Measurements from ENCODE around the gene FCER1A. TPM values are rescaled to one million over a fixed set of nuclear protein-coding genes. Genes with fewer than 3 reads are reported as not detected.

FCER1A gene
- total and polyA plus RNA-seq, 4 donors = 0.05 to 6.3 (median 0.92) TPM; not detected in 1

DNA sequence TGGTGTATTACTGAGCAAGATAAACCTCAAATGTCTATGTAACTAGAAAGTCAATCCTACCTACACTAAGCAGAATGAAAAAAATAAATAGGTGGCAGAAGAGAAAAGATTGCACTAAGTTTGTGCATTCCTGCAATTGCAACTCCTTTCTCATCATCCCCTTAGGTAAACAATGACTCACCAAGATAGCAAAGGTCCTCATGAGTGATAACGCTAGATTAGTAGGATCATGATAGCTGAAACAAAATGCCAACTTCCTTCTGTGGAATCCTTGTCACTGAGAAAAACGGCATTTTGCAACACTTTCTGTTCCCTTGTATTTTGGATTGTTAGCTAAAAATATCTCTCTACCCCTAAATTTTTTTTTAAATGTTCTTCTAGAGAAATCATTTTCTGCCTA lies 20.0 kb upstream of the FCER1A start:
- DNase-seq (no peak), ATAC-seq (ENCODE audit: insufficient read depth, low FRiP score) (no peak)
- Histone ChIP-seq H3K9me3 (ENCODE audit: control insufficient read depth in 4 of 4, insufficient read depth in 3 of 4, low read length in 3 of 4) (no peaks in the 10 kb centered on the region), H3K4me1 (ENCODE audit: control insufficient read depth in 5 of 5, insufficient read depth in 5 of 5, low read length in 5 of 5) (no peaks in the 10 kb centered on the region), H3K36me3 (ENCODE audit: control insufficient read depth in 4 of 4, insufficient read depth in 4 of 4, low read length in 4 of 4) (no peaks in the 10 kb centered on the region), H3K27me3 (ENCODE audit: control insufficient read depth in 3 of 3, insufficient read depth in 3 of 3, low read length in 2 of 3) (peaks cover 0 to 3% (median 0%) of the 10 kb centered on the region in 3 donors), H3K9ac (ENCODE audit: insufficient read depth in 1 of 2, low read length in 2 of 2) (no peak overlapping the region), H3K27ac (ENCODE audit: low read depth in 1 of 2, low read length in 1 of 2) (no peak overlapping the region), H3K4me3 (no peak overlapping the region)
- TF ChIP-seq, protein P1, sequence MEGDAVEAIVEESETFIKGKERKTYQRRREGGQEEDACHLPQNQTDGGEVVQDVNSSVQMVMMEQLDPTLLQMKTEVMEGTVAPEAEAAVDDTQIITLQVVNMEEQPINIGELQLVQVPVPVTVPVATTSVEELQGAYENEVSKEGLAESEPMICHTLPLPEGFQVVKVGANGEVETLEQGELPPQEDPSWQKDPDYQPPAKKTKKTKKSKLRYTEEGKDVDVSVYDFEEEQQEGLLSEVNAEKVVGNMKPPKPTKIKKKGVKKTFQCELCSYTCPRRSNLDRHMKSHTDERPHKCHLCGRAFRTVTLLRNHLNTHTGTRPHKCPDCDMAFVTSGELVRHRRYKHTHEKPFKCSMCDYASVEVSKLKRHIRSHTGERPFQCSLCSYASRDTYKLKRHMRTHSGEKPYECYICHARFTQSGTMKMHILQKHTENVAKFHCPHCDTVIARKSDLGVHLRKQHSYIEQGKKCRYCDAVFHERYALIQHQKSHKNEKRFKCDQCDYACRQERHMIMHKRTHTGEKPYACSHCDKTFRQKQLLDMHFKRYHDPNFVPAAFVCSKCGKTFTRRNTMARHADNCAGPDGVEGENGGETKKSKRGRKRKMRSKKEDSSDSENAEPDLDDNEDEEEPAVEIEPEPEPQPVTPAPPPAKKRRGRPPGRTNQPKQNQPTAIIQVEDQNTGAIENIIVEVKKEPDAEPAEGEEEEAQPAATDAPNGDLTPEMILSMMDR (IDR thresholded peaks at IDR 0.05; ENCODE audit: control extremely low read depth, extremely low read depth) = no peak
- 9 to 20% methylated on average over 2 of the region's 2 CpGs for WGBS, 2 donors

DNA sequence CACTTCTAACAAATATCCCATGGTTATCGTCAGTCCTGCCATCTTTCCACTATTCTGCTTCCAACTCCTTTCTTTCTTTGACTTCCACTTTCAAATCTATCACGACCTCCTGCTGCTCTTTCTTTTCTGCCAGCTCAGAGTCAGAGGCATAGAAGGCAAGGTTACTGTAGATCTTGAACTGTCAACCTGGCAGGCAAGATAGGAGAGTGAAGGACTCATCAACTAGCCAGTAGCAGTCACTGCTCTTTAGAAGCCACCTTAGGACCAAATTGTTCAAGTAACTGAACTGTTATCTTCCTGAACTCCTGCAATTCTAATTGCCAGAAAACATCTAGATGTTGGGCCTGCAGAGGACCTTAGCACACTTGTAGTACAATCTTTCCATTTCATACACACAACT lies 13.1 kb upstream of the FCER1A start:
- Histone ChIP-seq H3K9me3 (ENCODE audit: control insufficient read depth in 4 of 4, insufficient read depth in 3 of 4, low read length in 3 of 4) (no peaks in the 10 kb centered on the region), H3K27ac (ENCODE audit: low read depth in 1 of 2, low read length in 1 of 2) (no peak overlapping the region), H3K27me3 (ENCODE audit: control insufficient read depth in 3 of 3, insufficient read depth in 3 of 3, low read length in 2 of 3) (no peaks in the 10 kb centered on the region), H3K4me3 (no peak overlapping the region), H3K9ac (ENCODE audit: insufficient read depth in 1 of 2, low read length in 2 of 2) (no peak overlapping the region), H3K36me3 (ENCODE audit: control insufficient read depth in 4 of 4, insufficient read depth in 4 of 4, low read length in 4 of 4) (no peaks in the 10 kb centered on the region), H3K4me1 (ENCODE audit: control insufficient read depth in 5 of 5, insufficient read depth in 5 of 5, low read length in 5 of 5) (no peaks in the 10 kb centered on the region)
- ATAC-seq (ENCODE audit: insufficient read depth, low FRiP score) = no peak
- WGBS, 2 donors = 76 to 84% methylated on average over 2 of the region's 2 CpGs
- no peak for DNase-seq
- TF ChIP-seq, protein P1 (IDR thresholded peaks at IDR 0.05; ENCODE audit: control extremely low read depth, extremely low read depth) = no peak

DNA sequence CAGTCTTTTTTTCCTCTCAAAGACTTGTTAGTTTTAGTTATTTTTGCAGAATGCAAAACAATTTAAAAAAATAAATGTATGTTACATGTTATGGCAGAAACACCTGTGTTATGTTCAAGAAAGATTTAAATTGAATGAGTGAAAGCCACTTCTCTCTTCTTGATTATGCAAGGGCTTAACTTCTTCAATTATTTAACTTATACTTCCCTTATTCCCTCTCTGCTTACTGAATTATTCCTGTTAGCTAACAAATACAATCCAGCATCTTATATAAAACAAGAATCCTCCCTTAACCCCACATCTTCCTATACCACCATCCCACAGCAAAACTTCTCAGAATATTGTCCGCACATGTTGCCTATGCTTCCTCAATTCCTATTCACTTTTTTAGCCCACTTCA lies 10.7 kb upstream of the FCER1A start:
- H3K27me3 ChIP-seq (ENCODE audit: control insufficient read depth in 3 of 3, insufficient read depth in 3 of 3, low read length in 2 of 3) = no peaks in the 10 kb centered on the region
- TF ChIP-seq, protein P1 (IDR thresholded peaks at IDR 0.05; ENCODE audit: control extremely low read depth, extremely low read depth) = no peak
- ATAC-seq (ENCODE audit: insufficient read depth, low FRiP score) = no peak

DNA sequence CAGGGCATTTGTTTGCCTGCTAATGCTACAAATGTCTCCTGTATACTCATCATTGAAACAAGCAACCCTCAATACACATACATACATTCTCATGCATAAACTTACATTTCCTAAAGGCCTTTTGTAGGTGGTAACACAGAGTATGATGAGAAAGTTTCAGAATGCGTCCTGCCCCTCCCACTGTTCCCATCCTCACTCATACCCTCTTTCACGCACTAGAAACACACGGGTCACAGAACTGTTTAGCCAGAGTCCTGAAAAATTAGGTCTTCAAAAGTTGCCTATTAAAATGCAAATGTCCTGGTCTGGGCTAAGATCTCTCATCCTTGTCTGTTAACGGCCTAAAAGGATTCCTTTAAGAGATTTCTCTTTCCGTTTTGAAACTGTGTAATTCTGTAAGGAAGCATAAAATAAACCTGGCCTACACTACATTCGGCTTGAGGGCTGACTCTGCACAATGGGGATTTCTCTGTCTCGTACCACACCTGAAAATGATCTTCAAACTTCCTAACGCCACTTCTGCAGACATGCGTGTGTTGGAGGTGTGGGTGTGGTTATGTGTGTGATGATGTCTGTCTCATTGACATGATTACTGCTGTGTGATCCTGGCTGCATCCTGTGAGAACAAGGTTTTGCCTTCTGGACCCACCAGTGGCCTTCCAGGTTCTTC lies 5.3 kb upstream of the FCER1A start:
- H3K9ac ChIP-seq (ENCODE audit: insufficient read depth in 1 of 2, low read length in 2 of 2) = no peak overlapping the region
- no peak overlapping the region for H3K4me3 ChIP-seq
- TF ChIP-seq, protein P1 (IDR thresholded peaks at IDR 0.05; ENCODE audit: control extremely low read depth, extremely low read depth) = no peak
- ATAC-seq (ENCODE audit: insufficient read depth, low FRiP score) = no peak
- no peaks in the 10 kb centered on the region for H3K4me1 ChIP-seq (ENCODE audit: control insufficient read depth in 5 of 5, insufficient read depth in 5 of 5, low read length in 5 of 5)
- H3K9me3 ChIP-seq (ENCODE audit: control insufficient read depth in 4 of 4, insufficient read depth in 3 of 4, low read length in 3 of 4) = no peaks in the 10 kb centered on the region
- no peak overlapping the region for H3K27ac ChIP-seq (ENCODE audit: low read depth in 1 of 2, low read length in 1 of 2)
- WGBS, 2 donors = 82 to 90% methylated on average over 9 of the region's 9 CpGs
- H3K36me3 ChIP-seq (ENCODE audit: control insufficient read depth in 4 of 4, insufficient read depth in 4 of 4, low read length in 4 of 4) = no peaks in the 10 kb centered on the region
- H3K27me3 ChIP-seq (ENCODE audit: control insufficient read depth in 3 of 3, insufficient read depth in 3 of 3, low read length in 2 of 3) = no peaks in the 10 kb centered on the region
- DNase-seq = no peak

More for the DNA sequence above, 10.7 kb upstream of the FCER1A start:
- 40 to 72% methylated on average over 1 of the region's 1 CpG for WGBS, 2 donors
- Histone ChIP-seq H3K36me3 (ENCODE audit: control insufficient read depth in 4 of 4, insufficient read depth in 4 of 4, low read length in 4 of 4) (no peaks in the 10 kb centered on the region), H3K9me3 (ENCODE audit: control insufficient read depth in 4 of 4, insufficient read depth in 3 of 4, low read length in 3 of 4) (no peaks in the 10 kb centered on the region), H3K27ac (ENCODE audit: low read depth in 1 of 2, low read length in 1 of 2) (no peak overlapping the region), H3K4me1 (ENCODE audit: control insufficient read depth in 5 of 5, insufficient read depth in 5 of 5, low read length in 5 of 5) (no peaks in the 10 kb centered on the region), H3K4me3 (no peak overlapping the region), H3K9ac (ENCODE audit: insufficient read depth in 1 of 2, low read length in 2 of 2) (no peak overlapping the region)
- DNase-seq = no peak

Measured in lung (tissue), 12 donors.